ENCODE measurements around the gene ST8SIA4. TPM values are rescaled to one million over a fixed set of nuclear protein-coding genes. Genes with fewer than 3 reads are reported as not detected.

The ST8SIA4 gene
- polyA plus RNA-seq, 1 experiment = not detected

DNA sequence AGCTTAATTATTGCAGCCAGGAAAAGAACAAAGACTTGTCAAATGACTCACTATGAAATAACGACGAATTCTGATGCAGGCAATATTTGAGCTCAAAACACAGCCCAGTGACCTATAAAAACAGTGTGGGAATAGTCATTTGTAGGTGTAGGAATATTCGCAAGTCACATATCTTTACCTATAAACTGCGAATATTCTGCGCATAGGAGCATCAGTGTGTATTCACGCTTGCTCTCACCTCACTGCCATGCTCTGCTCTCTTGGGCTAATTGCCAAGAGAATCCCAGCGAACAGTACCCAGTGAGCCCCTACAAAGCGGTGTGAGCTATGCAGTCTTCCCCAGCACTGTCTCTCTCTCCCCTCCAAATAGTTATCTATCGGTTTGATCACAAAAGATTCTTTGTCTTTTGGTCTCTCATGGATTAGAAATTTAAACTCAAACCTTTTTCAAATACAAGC lies 74.2 kb downstream of the ST8SIA4 start:
- Histone ChIP-seq H3K4me3 (ENCODE audit: low read depth, low read length) (no peak overlapping the region), H3K36me3 (ENCODE audit: control insufficient read depth, insufficient read depth, low read length) (no peaks in the 10 kb centered on the region), H3K27me3 (ENCODE audit: control insufficient read depth, insufficient read depth, low read length) (no peaks in the 10 kb centered on the region)
- no peak for DNase-seq (ENCODE audit: low read depth)
- TF ChIP-seq, protein P1, sequence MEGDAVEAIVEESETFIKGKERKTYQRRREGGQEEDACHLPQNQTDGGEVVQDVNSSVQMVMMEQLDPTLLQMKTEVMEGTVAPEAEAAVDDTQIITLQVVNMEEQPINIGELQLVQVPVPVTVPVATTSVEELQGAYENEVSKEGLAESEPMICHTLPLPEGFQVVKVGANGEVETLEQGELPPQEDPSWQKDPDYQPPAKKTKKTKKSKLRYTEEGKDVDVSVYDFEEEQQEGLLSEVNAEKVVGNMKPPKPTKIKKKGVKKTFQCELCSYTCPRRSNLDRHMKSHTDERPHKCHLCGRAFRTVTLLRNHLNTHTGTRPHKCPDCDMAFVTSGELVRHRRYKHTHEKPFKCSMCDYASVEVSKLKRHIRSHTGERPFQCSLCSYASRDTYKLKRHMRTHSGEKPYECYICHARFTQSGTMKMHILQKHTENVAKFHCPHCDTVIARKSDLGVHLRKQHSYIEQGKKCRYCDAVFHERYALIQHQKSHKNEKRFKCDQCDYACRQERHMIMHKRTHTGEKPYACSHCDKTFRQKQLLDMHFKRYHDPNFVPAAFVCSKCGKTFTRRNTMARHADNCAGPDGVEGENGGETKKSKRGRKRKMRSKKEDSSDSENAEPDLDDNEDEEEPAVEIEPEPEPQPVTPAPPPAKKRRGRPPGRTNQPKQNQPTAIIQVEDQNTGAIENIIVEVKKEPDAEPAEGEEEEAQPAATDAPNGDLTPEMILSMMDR (IDR thresholded peaks at IDR 0.05; ENCODE audit: insufficient read depth, low read depth, low read length) = no peak
- ChIA-PET POLR2A (no interaction called here), CTCF (no interaction called here)

DNA sequence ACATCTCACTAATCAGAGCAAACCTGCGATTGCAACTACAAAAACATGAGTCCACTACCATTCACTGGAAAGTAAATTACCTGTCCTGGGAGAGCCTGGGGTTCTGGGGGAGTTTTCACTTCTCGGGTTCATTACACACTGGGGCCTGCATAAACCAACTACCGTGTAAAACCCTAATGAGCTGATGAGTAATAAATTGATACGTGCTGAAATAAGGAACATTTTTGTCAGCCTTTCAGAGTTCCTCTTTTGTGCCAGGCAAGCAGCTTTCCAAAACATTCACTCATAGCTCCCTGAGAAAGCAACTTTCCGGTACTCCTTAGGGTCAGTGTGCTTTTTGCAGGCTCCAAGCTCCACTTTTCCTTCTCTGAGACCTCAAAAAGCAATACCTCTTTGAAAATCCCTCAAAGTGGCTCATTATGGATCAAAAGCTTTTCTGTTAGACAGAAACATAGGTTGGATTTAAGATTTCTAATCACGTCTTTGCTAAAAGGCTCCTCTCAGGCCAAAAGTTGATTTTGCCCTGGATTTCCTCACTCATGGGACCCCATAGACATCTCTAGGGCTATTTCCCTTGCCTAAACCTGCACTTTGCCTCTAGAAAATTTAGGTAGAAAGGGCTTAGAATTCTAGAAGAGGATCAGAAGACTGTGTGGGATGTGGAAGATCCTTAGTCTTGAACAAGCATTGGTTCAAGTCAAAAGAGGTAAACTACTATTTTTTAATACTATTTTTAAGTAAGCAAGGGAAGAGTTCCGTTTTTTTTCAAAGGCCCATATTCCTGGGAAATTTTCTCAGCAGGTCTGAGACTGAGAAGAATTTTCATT lies 74.8 kb downstream of the ST8SIA4 start:
- DNase-seq (ENCODE audit: low read depth) = no peak
- ChIA-PET CTCF (no interaction called here), POLR2A (no interaction called here)
- H3K27me3 ChIP-seq (ENCODE audit: control insufficient read depth, insufficient read depth, low read length) = no peaks in the 10 kb centered on the region
- H3K36me3 ChIP-seq (ENCODE audit: control insufficient read depth, insufficient read depth, low read length) = no peaks in the 10 kb centered on the region
- no peak overlapping the region for H3K4me3 ChIP-seq (ENCODE audit: low read depth, low read length)
- TF ChIP-seq, protein P1 (IDR thresholded peaks at IDR 0.05; ENCODE audit: insufficient read depth, low read depth, low read length) = no peak

DNA sequence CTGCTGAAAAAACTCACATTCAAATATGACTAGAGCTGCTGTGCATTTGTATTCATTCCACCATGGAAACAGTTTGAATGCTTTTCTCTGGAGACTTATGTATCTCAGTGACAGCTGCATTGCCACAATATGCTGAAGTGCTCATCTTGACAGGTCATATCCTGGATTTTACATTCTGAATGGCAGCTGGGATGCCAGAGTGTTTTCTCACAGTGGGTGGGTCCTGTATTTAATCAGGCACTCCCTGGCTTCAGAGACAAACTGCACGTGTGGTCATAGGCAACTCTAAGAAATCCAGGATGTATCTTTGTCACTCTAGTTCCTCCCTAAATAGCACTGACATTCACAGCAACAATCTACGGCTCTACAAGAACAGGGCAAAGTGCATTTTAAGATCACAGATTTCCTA lies 75.6 kb downstream of the ST8SIA4 start:
- TF ChIP-seq, protein P1 (IDR thresholded peaks at IDR 0.05; ENCODE audit: insufficient read depth, low read depth, low read length) = no peak
- Histone ChIP-seq H3K27me3 (ENCODE audit: control insufficient read depth, insufficient read depth, low read length) (no peaks in the 10 kb centered on the region), H3K4me3 (ENCODE audit: low read depth, low read length) (no peak overlapping the region), H3K36me3 (ENCODE audit: control insufficient read depth, insufficient read depth, low read length) (no peaks in the 10 kb centered on the region)
- no peak for DNase-seq (ENCODE audit: low read depth)
- ChIA-PET POLR2A (no interaction called here), CTCF (no interaction called here)

DNA sequence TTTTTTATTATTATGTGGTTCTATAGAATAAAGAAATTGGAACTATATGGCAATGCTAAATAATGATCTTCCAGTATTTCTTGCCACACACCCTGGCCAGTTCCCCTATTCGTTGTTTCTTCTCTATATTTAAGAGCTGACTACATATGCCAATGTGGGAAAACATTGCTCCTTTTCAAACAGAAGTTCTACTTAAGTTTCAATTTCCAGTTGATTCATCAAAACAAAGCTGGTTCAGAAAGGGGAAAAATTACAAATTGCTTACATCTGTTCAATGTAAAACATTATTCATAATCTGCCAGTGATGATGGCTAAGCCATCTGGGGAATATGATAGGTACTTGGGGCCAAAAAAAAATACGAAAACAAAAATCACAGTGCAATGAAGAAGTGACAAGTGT lies 76.9 kb downstream of the ST8SIA4 start:
- POLR2A ChIA-PET = no interaction called here
- Histone ChIP-seq H3K4me3 (ENCODE audit: low read depth, low read length) (no peak overlapping the region), H3K27me3 (ENCODE audit: control insufficient read depth, insufficient read depth, low read length) (no peaks in the 10 kb centered on the region), H3K36me3 (ENCODE audit: control insufficient read depth, insufficient read depth, low read length) (no peaks in the 10 kb centered on the region)
- TF ChIP-seq, protein P1 (IDR thresholded peaks at IDR 0.05; ENCODE audit: insufficient read depth, low read depth, low read length) = no peak
- DNase-seq (ENCODE audit: low read depth) = no peak
- CTCF ChIA-PET = no interaction called here

DNA sequence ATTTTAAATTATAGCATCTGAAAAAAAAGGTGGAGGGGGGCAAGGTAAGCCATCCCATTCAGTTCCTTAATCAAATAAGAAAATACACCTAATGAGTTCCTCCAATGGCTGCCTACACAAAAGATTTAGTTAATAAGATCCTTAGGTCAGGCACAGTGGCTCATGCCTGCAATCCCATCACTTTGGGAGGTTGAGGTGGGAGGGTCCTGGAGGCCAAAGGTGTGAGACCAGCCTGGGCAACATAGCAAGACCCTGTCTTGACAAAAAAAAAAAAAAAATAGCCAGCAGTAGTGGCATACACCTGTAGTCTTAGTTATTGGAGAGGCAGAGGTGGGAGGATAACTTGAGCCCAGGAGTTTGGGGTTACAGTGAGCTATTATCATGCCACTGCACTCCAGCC lies 78.4 kb downstream of the ST8SIA4 start:
- TF ChIP-seq, protein P1 (IDR thresholded peaks at IDR 0.05; ENCODE audit: insufficient read depth, low read depth, low read length) = no peak
- DNase-seq (ENCODE audit: low read depth) = no peak
- ChIA-PET POLR2A (no interaction called here), CTCF (no interaction called here)
- no peaks in the 10 kb centered on the region for H3K36me3 ChIP-seq (ENCODE audit: control insufficient read depth, insufficient read depth, low read length)
- H3K27me3 ChIP-seq (ENCODE audit: control insufficient read depth, insufficient read depth, low read length) = no peaks in the 10 kb centered on the region
- H3K4me3 ChIP-seq (ENCODE audit: low read depth, low read length) = no peak overlapping the region

All from BJ (cell line).